Activated T-helper 1 cell treated with anti-CD3 and anti-CD28 coated beads, Interleukin-2, amount 50 U/mL, for 16 hours (primary cell): ENCODE results near the gene CORO1A.
"Not testable (repeated sequence)": the region's sequence is repeated elsewhere in the genome, so short reads cannot be mapped to it uniquely, and the experiment has no call there.

Source experiments
- DNase-seq, 2 donors: peaks; one replicate each; pipeline ENCODE4 v3.0.0-alpha.2; 2020; ENCODE audit warnings: low read depth in 1 of 2, low spot score in 1 of 2

The CORO1A gene

DNA sequence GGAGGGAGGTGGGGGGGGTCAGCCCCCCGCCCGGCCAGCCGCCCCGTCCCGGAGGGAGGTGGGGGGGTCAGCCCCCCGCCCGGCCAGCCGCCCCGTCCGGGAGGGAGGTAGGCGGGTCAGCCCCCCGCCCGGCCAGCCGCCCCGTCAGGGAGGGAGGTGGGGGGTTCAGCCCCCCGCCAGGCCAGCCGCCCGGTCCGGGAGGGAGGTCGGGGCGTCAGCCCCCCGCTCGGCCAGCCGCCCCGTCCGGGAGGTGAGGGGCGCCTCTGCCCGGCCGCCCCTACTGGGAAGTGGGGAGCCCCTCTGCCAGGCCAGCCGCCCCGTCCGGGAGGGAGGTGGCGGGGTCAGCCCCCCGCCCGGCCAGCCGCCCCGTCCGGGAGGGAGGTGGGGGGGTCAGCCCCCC, 14.0 kb upstream of the CORO1A start:
- DNase-seq = not testable (repeated sequence)

DNA sequence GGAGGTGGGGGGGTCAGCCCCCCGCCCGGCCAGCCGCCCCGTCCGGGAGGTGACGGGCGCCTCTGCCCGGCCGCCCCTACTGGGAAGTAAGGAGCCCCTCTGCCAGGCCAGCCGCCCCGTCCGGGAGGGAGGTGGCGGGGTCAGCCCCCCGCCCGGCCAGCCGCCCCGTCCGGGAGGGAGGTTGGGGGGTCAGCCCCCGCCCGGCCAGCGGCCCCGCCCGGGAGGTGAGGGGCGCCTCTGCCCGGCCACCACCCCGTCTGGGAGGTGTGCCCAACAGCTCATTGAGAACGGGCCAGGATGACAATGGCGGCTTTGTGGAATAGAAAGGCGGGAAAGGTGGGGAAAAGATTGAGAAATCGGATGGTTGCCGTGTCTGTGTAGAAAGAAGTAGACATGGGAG, 13.3 kb upstream of the CORO1A start:
- not testable (repeated sequence) for DNase-seq

DNA sequence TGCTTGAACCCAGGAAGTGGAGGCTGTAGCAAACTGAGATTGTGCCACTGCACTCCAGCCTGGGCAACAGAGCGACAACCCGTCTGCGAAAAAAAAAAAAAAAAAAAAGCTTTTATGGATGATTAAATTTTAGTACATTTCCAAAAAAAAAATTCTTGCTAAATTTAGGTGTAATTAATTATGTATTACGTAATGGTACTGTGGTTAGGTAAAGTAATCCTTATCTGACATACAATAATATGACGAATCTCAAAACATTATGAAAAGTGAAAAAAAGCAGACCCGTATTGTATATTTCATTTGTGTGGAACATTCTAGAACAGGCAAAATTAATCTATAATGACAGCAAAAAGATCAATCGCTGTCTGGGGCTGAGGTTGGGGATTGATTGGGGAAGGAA, 10.3 kb upstream of the CORO1A start:
- no peak for DNase-seq

DNA sequence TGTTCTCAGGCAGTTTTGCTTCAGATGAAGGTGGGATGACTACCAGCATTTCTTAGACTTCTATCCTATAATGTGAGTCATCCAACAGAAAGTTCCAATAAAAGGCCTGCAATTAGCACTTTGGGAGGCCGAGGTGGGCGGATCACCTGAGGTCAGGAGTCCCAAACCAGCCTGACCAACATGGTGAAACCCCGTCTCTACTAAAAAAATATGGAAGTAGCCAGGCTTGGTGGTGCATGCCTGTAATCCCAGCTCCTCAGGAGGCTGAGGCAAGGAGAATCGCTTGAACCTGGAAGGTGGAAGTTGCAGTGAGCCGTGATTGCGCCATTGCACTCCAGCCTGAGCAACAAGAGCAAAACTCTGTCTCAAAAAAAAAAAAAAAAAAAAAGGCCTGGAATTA, 6.5 kb upstream of the CORO1A start:
- not testable (repeated sequence) for DNase-seq

DNA sequence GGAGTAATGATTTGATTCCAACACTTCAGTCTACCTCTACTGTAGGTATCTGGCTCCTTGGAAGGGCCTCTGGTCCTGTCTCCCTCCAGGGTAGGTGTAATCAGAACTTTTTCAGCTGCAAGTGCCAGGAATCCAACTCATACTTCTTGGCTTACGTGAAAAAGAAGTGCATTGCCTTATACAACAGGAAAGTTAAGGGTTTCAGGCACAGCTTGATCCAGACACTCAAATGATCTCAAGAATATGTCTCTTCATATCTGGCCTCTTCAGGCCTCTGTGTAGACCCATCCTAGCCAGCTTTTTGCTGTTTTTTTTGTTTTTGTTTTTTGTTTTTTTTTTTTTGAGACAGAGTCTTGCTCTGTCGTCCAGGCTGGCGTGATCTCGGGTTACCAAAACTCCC, 4.2 kb upstream of the CORO1A start:
- DNase-seq = no peak

DNA sequence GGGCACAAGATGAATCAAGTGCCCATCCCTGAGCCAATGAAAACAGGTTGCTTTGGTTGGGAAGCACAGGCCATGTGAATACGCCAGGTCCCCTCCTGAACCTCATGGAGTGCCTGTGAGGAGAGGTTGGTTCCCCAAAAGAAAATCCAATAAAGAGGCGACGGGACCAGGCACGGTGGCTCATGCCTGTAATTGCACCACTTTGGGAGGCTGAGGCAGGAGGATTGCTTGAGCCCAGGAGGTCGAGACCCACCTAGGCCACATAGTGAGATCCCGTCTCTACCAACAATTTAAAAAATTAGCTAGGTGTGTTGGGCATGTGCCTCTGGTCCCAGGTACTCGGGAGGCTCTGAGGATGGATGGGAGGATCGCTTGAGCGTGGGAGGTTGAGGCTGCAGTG, 3.5 kb upstream of the CORO1A start:
- no peak for DNase-seq

DNA sequence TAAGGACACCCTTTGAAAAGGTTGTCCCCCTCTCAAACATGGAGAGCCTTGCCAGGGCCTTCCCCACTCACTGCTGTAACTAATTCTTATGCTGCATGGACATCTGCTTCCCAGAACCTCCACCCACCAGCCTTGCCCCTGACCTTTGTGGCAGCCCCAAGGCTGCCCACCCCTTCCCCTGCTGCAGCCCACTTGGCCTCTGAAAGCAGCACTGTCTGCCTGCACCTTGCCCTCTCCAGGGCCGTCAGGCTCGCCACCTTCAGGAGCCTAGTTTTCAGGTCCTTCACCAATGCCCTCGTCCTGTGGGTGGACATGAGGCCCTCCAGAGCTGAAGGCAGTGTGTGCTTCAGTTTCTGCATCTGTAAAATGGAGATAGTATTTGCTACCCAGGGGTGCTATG, 2.7 kb upstream of the CORO1A start:
- DNase-seq = no peak

DNA sequence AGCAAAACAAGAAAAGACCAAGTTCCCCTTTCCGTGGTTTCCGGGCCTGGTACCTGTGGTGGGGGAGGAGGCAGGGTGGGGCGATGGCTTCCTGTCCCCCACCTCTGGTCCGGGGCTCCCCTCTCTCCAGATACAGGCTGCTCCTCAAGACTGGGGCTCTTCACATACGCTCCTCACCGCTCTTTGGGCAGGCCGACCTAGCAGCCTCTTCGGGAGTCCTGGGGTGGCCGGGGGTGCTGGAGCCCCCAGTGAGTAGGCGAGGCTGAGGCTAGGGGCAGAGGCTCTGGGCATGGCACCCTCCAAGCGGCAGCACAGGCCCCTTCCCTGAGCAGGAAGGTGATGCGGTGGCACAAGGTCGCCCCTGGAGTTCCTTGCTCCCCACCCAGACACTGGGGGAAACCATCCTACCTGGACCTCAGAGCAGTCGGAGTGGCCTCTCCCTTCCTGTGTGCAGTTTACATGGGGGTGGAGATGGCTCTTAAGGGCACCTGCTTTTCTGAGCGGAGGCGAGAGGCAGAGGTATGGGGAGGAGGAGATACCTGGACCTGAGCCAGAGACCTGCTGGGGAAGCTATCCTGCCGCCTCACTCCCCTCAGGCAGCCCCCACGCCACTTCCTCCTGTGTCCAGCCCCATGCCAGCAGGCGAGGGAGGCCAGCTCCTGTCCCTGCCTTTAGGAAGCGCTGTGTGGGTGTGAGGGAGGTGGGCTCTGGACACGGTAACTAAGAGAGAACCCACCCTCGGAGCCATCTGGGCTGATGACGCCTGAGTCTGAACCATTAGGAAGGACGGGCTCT, 891 bp downstream of the CORO1A start:
- peak; percentile 56 to 71 for DNase-seq

DNA sequence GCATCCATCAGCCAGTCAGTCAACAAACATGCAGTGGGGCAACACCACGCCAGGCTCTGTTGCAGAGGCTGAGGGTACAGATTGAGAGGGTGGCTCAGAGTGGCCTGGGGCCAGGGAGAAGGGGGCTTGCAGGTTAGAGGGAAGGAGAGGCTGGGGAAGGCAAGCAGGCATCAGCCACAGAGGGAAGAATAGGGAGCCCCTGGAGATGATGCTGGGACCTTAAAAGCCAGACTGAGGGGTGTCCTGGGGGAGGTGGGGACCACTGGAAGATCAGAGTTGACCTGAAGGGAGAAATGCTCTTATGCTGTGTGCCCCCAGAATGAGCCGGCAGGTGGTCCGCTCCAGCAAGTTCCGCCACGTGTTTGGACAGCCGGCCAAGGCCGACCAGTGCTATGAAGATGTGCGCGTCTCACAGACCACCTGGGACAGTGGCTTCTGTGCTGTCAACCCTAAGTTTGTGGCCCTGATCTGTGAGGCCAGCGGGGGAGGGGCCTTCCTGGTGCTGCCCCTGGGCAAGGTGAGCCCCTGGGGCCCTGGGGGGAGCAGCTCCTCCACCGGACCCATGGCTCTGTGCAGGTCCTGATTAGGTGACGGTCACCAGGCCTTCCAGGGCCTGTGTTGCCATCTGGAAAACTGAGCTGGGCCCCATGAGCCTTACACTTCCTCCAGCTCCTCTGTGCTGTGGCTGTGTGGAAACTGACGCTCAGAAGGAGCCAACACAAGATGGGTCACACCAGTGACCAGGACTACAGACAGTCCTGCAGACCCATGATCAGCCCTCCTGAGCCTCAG, 1.7 kb downstream of the CORO1A start:
- DNase-seq = peak in 1 of 2 donors; percentile 11

DNA sequence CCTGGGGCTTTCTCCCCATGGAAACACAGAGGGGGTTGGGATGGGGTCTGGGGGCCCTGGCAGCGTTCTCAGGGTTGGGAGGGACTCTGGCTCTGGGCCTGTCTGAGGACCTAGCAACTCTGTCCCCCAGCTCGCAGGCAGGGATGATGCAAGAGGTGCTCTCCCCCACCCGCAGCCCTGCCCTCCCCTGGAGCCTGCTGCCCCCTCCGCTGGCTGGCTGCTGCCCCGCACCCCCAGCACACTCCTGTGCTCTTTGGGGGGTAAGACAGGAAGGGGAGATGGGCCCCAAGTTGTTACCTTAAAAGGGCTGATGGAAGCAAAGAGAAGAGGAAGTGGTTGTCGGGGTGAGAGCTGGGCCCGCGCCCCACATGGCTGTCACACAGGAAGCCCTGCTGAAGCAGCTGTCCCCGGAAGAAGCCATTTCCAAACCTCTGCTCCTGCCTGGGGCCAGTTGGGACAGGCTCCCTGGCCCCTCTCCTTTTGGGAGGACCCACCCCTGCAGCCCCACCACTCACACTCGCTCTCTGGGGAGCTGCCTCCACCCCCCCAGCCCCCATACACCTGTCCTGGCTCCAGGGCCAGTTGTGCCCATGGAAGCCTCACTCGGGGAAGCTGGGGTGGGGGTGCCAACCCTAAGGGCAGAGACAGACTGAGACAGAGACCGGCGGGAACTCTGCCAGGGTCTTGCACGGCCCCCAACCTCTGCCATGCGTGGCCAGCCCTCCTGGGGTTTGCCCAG, 2.5 kb downstream of the CORO1A start:
- DNase-seq = peak; percentile 63 to 64

DNA sequence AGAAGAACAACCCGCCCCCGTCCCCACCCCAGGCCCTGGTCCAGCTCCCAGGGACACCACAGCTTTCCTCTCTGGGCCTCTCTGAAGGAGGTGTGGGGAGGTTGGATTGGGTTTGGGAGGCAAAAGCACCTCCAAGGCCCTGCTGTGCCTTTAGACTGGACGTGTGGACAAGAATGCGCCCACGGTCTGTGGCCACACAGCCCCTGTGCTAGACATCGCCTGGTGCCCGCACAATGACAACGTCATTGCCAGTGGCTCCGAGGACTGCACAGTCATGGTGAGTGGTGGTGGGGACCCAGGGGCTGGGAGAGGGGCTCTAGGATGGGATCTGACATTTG, 3.0 kb downstream of the CORO1A start:
- peak in 1 of 2 donors; percentile 5 for DNase-seq

DNA sequence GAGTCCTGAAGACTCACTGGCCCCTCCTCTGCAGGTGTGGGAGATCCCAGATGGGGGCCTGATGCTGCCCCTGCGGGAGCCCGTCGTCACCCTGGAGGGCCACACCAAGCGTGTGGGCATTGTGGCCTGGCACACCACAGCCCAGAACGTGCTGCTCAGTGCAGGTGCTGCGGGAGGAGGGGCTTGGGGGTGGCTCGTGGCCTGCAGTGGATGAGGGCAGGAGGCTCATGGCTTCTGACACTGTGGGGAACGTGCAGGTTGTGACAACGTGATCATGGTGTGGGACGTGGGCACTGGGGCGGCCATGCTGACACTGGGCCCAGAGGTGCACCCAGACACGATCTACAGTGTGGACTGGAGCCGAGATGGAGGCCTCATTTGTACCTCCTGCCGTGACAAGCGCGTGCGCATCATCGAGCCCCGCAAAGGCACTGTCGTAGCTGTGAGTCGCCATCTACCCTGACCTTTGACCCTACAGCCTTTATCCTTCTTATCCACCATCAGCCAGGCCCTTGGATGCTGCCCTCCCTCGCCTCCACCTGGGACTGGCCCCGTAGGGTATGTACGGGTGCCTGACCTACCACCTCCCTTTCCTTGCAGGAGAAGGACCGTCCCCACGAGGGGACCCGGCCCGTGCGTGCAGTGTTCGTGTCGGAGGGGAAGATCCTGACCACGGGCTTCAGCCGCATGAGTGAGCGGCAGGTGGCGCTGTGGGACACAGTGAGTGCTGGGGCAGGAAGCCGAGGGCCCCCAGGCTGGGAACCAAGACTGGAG, 3.6 kb downstream of the CORO1A start:
- peak; percentile 78 to 84 for DNase-seq

DNA sequence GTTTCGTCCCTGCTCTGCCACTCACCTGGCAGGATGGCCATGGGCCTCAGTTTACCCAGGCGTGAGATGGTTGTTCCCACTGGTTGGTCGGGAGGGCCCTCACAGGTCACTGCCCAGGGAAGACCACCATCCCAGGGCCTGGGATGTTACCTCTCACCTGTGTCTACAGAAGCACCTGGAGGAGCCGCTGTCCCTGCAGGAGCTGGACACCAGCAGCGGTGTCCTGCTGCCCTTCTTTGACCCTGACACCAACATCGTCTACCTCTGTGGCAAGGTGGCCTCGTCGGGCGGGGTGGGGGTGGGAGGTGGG, 4.1 kb downstream of the CORO1A start:
- no peak for DNase-seq

DNA sequence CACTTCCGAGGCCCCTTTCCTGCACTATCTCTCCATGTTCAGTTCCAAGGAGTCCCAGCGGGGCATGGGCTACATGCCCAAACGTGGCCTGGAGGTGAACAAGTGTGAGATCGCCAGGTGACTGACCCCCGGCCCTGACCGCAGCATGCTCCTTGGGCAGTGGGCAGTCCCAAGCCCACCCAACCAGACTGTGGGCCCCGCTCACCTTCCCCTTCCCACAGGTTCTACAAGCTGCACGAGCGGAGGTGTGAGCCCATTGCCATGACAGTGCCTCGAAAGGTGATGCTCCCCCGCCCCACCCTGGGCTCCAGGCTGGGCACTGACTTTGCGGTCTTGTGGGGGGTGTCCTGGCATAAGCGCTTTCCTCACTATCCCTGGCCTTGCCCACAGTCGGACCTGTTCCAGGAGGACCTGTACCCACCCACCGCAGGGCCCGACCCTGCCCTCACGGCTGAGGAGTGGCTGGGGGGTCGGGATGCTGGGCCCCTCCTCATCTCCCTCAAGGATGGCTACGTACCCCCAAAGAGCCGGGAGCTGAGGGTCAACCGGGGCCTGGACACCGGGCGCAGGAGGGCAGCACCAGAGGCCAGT, 4.7 kb downstream of the CORO1A start:
- no peak for DNase-seq

DNA sequence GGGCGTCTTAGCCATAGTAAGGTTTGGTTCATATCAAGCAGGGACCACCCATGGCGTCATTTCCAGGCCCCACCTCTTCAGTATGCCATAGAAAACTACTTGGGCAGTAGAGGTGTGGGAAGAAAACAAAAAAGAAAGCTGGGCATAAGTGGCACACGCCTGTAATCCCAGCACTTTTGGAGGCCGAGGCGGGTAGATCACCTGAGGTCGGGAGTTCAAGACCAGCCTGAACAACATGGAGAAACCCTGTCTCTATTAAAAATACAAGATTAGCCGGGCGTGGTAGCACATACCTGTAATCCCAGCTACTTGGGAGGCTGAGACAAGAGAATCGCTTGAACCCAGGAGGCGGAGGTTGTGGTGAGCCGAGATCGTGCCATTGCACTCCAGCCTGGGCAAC, 7.8 kb downstream of the CORO1A start:
- DNase-seq = not testable (repeated sequence)

DNA sequence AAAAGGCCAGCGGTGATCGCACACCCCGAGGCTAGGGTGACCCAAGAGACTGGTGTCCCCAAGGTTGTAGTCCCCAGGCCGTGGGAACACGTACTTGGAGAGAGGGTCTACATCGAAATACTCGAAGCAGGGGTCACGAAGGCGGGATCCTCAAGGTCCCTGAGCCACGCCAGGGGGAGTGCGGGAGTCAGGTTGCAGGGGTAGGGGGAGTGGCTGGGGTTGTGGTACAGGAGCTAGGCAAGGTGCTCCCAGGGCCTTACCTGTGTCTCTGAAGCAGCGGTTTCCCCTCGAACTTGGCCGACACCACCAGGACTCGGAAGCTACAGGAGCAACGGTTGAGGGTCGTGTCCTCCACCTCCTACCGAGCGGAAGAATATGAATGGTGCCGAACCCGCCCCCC, 9.7 kb downstream of the CORO1A start:
- DNase-seq = not testable (repeated sequence)

DNA sequence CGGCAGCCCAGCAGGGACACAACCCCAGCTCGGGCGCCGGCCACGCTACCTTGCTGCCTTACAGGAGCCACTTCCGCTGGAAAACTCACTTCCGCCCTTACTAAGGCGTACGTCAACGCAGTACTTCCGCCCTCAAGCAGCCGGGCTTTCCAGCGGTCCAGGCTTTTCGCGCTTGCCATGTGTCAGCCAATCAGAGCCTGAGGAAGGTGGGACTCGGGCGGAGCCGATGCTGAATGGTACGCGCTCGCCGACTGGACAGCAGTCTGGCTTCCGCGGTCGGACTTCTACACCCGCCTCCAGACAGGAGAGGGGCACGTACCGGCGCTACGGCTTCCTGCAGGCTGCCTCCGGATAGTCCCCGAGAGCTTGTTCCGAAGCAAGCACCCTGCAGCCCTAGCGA, 10.2 kb downstream of the CORO1A start, which contains the start of the genes BOLA2B and SLX1A:
Gene BOLA2B, minus strand, starts transcription at position 52 of the 400 bp plus-strand sequence. CDS start 71 bp downstream, outside the sequence.
Gene SLX1A, plus strand, starts transcription at position 261 of the 400 bp plus-strand sequence. CDS start 210 bp downstream, outside the sequence.
- DNase-seq = not testable (repeated sequence)

DNA sequence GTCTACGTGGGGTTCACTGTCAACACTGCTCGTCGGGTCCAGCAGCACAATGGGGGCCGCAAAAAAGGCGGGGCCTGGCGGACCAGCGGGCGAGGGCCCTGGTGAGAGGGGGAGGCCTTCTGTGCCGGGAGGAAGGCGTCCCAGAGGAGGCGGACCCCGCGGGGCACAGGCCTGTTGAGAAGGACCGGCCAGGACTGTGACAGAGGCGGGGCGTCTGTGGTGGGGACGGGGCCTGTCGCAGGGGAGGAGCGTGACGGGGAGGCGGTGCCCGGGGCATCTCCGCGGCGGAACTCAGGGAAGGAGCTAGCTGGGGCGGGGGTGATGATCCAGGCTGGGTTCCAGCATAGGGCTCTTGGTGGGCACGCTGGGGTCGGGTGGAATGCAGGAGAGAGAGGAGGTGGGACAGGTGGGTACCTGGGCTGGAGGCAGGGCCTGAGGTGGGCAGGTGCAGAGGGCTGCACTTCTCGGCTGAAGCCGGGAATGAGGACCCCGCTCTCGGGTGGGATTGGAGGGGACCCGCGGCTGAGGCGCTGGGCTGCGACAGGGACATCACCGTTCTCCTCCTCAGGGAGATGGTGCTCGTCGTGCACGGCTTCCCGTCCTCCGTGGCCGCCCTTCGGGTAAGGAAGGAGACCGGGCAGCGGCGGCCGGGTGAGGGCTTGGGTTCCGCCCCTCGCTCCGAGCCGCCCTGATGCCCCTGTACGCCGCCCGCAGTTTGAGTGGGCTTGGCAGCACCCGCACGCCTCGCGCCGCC, 10.9 kb downstream of the CORO1A start:
- DNase-seq = not testable (repeated sequence)

DNA sequence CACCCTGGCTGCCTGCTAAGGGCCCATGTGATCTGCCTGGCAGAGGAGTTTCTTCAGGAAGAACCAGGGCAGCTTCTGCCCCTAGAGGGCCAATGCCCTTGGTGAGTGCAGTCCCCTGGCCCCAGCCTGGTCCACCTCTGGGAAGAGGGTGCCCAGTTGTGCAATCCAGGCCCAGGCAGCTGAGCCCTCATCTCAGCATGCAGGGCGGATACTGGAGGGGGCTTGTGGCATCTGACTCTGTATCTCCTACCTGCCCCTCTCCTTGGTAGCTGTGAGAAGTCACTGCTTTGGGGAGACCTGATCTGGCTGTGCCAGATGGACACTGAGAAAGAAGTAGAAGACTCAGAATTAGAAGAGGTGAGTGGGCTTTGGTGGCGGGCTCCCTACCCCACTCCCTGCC, 13.6 kb downstream of the CORO1A start:
- DNase-seq = not testable (repeated sequence)

DNA sequence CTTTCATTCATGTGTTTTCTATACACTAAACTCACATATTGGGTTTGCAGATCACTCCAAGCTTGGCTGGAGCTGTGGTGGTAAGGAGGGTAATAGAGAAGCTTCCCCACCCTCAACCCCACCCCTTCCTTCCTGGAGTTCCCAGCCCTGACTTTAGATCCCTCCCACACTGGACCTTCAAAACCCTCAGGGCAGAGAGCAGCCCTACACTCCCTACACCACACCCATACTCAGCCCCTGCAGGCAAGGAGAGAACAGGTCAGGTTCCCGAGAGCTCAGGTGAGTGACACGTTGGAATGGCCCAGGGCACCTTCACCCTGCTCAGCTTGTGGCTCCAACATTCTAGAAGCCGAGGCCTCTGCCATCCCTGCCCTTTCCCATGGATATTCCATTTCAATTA, 15.6 kb downstream of the CORO1A start, which contains the start of gene SULT1A3:
Gene SULT1A3, plus strand, starts transcription at position 207 of the 400 bp plus-strand sequence. CDS start 1,474 bp downstream, outside the sequence.
- DNase-seq = not testable (repeated sequence)
